NCI-H187 treated with DMSO at 0.1 percent for 48 hours (cell line): ENCODE results near the gene ZSCAN29.

ENCODE experiments used
- DNase-seq: peaks from one replicate; lab custom pipeline; 2025; lab: John Stamatoyannopoulos, UW

The ZSCAN29 gene

DNA sequence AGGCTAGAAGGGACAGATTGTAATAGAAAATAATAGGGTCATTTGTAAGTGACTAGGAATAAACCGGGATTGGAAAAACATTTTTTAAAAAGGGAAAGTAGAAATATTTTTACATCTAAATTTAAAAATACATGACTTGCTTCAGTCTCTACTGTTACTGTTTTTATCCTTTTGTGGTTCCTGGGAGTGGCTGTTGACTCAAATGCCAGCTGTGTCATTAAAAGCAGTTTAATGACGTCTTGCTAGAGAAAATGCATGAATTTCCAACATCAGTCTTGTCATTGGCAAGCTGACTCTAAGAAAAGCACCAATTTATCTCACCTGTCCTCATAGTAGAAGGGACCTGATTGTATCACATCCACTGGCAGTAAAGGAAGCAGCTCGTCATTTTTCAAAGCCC lies 23.7 kb downstream of the ZSCAN29 start:
- no peak for DNase-seq

GRCh38 chr15:43346305-43346704 lies 24.5 kb downstream of the ZSCAN29 start:
- no peak for DNase-seq

DNA sequence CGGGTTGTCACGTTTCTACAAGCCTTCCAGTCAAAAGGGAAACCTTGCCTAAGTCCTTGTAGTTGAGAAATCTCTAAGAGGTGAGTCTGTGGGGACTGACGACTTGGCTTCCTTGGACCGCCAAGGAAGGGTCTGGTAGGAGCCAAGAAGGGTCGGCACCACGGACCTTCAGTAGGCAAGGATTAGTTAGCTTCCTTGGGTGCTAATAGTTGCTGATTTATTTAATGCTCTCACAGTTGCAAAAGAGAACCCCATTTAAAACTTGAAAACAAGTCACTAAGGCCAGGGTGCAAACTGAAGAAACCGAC lies 40.1 kb downstream of the ZSCAN29 start:
- DNase-seq, result no peak

DNA sequence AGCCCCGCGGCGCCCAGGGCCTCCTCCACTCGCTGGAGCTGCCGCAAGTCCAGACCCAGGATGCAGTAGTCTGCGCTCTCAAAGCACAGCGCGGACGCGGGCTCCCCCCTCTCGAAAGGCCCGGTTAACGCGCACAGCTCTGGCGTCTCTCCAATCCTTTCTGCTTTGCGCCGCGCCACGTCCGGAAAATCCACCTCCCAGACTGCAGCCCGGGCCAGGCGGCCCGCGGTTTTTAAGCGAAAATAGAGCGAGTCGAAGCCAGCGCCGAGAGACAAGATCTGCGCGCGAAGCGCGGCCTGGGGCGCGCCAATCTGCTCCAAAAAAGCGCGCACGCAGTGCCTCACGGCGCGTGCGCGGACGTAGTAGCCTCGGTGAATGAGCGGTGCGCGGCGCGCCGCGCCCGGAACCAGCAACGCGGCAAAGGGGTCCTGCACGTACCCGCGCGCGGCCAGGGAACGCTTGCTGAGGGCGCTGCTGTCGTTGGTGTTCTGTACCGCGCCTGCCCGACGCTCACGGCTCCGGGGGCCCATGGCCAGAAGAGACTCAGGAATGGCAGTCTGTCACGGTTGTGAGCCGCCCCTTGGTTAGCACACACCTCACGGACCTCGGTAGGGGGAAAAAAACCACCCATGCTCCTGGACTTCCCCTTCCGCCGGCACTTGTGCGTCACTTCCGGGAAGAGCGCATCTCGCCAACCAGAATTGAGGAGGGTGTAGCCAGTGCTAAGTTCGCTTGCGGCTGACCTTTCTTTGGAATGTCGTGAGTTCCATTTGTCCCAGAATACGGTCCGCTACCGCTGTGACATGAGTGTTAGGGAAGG lies 40.7 kb downstream of the ZSCAN29 start, which contains the start of gene LCMT2:
LCMT2 (minus strand) TSS at position 614 of the 820 bp plus-strand sequence; CDS start at position 530, 84 bp downstream.
- peak; percentile 16 for DNase-seq

DNA sequence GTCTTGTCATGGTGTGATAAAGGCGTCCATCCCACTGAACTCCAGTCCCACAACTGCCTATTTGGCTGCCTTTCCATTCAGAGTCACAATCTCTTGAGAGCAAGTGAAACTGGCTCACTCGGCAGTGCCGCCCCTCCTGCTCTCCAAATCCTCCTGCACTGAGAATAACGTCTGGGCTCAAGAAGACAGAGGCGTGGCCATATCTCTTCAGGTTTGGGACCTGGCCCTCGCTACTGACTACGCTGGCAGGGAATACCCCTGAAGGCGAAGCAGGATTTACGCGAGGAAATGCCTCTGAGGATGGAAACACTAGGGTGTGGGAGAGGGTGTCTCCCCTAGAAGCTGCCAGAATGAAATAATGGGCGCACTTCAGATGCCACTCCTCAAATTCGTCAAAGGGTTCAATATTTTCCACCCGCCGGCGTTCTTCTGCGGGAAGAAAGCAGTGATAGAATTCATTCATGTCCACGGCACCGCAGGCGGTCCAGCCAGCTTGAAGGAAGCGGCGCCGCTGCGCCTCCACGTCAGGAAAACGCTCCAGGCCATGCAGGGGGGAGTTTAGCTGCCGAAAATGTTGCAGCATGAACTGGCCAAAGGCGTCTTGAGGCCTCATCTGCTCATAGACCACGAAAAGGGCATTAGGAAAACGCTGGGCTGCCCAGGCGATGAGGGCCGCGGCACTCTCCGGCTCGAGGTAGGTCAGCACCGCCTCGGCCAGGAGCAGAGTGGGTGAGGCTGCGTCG lies 41.5 kb downstream of the ZSCAN29 start:
- DNase-seq, result no peak

- DNase-seq, result no peak
These were observed 45.7 kb downstream of the ZSCAN29 start for GRCh38 chr15:43325039-43325684.

GRCh38 chr15:43318990-43319771 lies 51.7 kb downstream of the ZSCAN29 start:
- no peak for DNase-seq

DNA sequence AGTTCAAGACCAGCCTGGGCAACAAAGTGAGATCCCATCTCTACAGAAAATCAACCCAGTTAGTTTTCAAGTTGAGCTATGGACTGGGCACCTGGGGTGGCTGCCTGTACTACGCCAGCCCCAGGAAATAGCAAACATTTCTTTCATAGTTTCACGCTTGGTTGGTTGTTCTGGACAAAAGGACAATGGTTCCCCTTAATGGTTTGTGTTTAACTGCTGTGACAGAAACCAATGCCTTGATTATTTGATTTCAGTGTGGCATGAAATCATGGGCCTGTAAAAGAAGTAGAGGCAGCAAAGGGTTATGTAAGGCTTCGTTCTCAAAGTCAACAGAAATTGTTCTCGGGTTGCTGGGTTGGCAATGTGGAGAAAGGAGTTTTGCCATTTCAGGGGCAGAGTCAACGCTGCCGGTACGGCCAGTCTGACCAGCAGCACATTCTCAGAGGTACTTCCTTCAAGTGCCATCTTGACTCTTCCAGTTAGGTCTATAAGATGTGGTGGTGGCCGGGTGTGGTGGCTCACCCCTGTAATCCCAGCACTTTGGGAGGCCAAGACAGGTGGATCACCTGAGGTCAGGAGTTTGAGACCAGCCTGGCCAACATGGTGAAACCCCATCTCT lies 53.2 kb downstream of the ZSCAN29 start:
- no peak for DNase-seq

GRCh38 chr15:43316971-43317346 lies 53.9 kb downstream of the ZSCAN29 start:
- no peak for DNase-seq

GRCh38 chr15:43316016-43316970 lies 54.5 kb downstream of the ZSCAN29 start:
- no peak for DNase-seq

- no peak for DNase-seq
These were observed 56.7 kb downstream of the ZSCAN29 start for GRCh38 chr15:43314171-43314570.

- DNase-seq, result no peak
These were observed 58.5 kb downstream of the ZSCAN29 start for GRCh38 chr15:43312378-43312777.
